Measurements from ENCODE around the gene MN1. TPM values are rescaled to one million over a fixed set of nuclear protein-coding genes. Genes with fewer than 3 reads are reported as not detected.
"Not testable (repeated sequence)": the region's sequence is repeated elsewhere in the genome, so short reads cannot be mapped to it uniquely, and the experiment has no call there.

Gene MN1
- total RNA-seq, 1 donor from 2014 or later: 5.9 TPM

GRCh38 chr22:27745154-27745553 lies 56.4 kb downstream of the MN1 start:
- Mint-ChIP-seq H3K4me3 (ENCODE audit: low read depth) (no peak overlapping the region), H3K36me3 (ENCODE audit: insufficient read depth) (no peaks in the 10 kb centered on the region), H3K9me3 (ENCODE audit: low read depth) (no peaks in the 10 kb centered on the region), H3K27me3 (peaks cover 89% of the 10 kb centered on the region), H3K27ac (no peak overlapping the region), H3K4me1 (ENCODE audit: low read depth) (peaks cover 18% of the 10 kb centered on the region)
- no peak for TF ChIP-seq CTCF (IDR thresholded peaks at IDR 0.05; ENCODE audit: unreplicated experiment)
- no peak for DNase-seq (ENCODE audit: low spot score, unreplicated experiment)

GRCh38 chr22:27744078-27744477 lies 57.5 kb downstream of the MN1 start:
- H3K27ac Mint-ChIP-seq; DNase-seq (ENCODE audit: low spot score, unreplicated experiment); H3K4me3 Mint-ChIP-seq (ENCODE audit: low read depth); H3K36me3 Mint-ChIP-seq (ENCODE audit: insufficient read depth); H3K9me3 Mint-ChIP-seq (ENCODE audit: low read depth): not testable (repeated sequence)
- Mint-ChIP-seq H3K4me1 (ENCODE audit: low read depth) (peaks cover 10% of the 10 kb centered on the region), H3K27me3 (peaks cover 82% of the 10 kb centered on the region)

- DNase-seq (ENCODE audit: low spot score, unreplicated experiment): no peak
- Mint-ChIP-seq H3K9me3 (ENCODE audit: low read depth) (peaks cover 8% of the 10 kb centered on the region), H3K36me3 (ENCODE audit: insufficient read depth) (no peaks in the 10 kb centered on the region), H3K27ac (no peak overlapping the region), H3K27me3 (peaks cover 58% of the 10 kb centered on the region), H3K4me1 (ENCODE audit: low read depth) (peaks cover 2% of the 10 kb centered on the region), H3K4me3 (ENCODE audit: low read depth) (no peak overlapping the region)
- TF ChIP-seq CTCF (IDR thresholded peaks at IDR 0.05; ENCODE audit: unreplicated experiment): no peak
These were observed 61.3 kb downstream of the MN1 start for GRCh38 chr22:27740202-27740748.

- Mint-ChIP-seq H3K36me3 (ENCODE audit: insufficient read depth) (no peaks in the 10 kb centered on the region), H3K27me3 (peaks cover 42% of the 10 kb centered on the region), H3K9me3 (ENCODE audit: low read depth) (peaks cover 8% of the 10 kb centered on the region), H3K4me1 (ENCODE audit: low read depth) (no peaks in the 10 kb centered on the region), H3K27ac (no peak overlapping the region), H3K4me3 (ENCODE audit: low read depth) (no peak overlapping the region)
- no peak for TF ChIP-seq CTCF (IDR thresholded peaks at IDR 0.05; ENCODE audit: unreplicated experiment)
- DNase-seq (ENCODE audit: low spot score, unreplicated experiment): no peak
These were observed 64.0 kb downstream of the MN1 start for GRCh38 chr22:27737521-27737920.

- no peak for DNase-seq (ENCODE audit: low spot score, unreplicated experiment)
- H3K9me3 Mint-ChIP-seq (ENCODE audit: low read depth): peaks cover 8% of the 10 kb centered on the region
- TF ChIP-seq CTCF (IDR thresholded peaks at IDR 0.05; ENCODE audit: unreplicated experiment): no peak
- H3K4me3 Mint-ChIP-seq (ENCODE audit: low read depth): no peak overlapping the region
- H3K27ac Mint-ChIP-seq: no peak overlapping the region
- peaks cover 4% of the 10 kb centered on the region for H3K4me1 Mint-ChIP-seq (ENCODE audit: low read depth)
- H3K27me3 Mint-ChIP-seq: peaks cover 32% of the 10 kb centered on the region
- H3K36me3 Mint-ChIP-seq (ENCODE audit: insufficient read depth): no peaks in the 10 kb centered on the region
These were observed 67.5 kb downstream of the MN1 start for GRCh38 chr22:27734066-27734465.

GRCh38 chr22:27732841-27733240 lies 68.7 kb downstream of the MN1 start:
- Mint-ChIP-seq H3K9me3 (ENCODE audit: low read depth) (peaks cover 8% of the 10 kb centered on the region), H3K36me3 (ENCODE audit: insufficient read depth) (no peaks in the 10 kb centered on the region), H3K4me1 (ENCODE audit: low read depth) (peaks cover 4% of the 10 kb centered on the region), H3K27ac (no peak overlapping the region), H3K27me3 (peaks cover 35% of the 10 kb centered on the region), H3K4me3 (ENCODE audit: low read depth) (no peak overlapping the region)
- TF ChIP-seq CTCF (IDR thresholded peaks at IDR 0.05; ENCODE audit: unreplicated experiment): no peak
- DNase-seq (ENCODE audit: low spot score, unreplicated experiment): no peak
